ENCODE measurements around the gene FIGLA. TPM values are rescaled to one million over a fixed set of nuclear protein-coding genes. Genes with fewer than 3 reads are reported as not detected.

FIGLA gene
- total RNA-seq, 4 donors from 2014 or later, result not detected

GRCh38 chr2:70748002-70748784 is 42.2 kb downstream of the FIGLA start:
- Histone ChIP-seq H3K9me3 (no peaks in the 10 kb centered on the region), H3K36me3 (no peaks in the 10 kb centered on the region), H3K27ac (no peak overlapping the region), H3K27me3 (no peaks in the 10 kb centered on the region), H3K4me1 (no peaks in the 10 kb centered on the region), H3K4me3 (no peak overlapping the region)
- TF ChIP-seq, protein P1, sequence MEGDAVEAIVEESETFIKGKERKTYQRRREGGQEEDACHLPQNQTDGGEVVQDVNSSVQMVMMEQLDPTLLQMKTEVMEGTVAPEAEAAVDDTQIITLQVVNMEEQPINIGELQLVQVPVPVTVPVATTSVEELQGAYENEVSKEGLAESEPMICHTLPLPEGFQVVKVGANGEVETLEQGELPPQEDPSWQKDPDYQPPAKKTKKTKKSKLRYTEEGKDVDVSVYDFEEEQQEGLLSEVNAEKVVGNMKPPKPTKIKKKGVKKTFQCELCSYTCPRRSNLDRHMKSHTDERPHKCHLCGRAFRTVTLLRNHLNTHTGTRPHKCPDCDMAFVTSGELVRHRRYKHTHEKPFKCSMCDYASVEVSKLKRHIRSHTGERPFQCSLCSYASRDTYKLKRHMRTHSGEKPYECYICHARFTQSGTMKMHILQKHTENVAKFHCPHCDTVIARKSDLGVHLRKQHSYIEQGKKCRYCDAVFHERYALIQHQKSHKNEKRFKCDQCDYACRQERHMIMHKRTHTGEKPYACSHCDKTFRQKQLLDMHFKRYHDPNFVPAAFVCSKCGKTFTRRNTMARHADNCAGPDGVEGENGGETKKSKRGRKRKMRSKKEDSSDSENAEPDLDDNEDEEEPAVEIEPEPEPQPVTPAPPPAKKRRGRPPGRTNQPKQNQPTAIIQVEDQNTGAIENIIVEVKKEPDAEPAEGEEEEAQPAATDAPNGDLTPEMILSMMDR (IDR thresholded peaks at IDR 0.05), result no peak
- TF ChIP-seq POLR2A (IDR thresholded peaks at IDR 0.05), result no peak
- DNase-seq, result no peak
- intact Hi-C loops (cut with DNase I; ENCODE audit: low total_unique reads), result no loop called here

DNA sequence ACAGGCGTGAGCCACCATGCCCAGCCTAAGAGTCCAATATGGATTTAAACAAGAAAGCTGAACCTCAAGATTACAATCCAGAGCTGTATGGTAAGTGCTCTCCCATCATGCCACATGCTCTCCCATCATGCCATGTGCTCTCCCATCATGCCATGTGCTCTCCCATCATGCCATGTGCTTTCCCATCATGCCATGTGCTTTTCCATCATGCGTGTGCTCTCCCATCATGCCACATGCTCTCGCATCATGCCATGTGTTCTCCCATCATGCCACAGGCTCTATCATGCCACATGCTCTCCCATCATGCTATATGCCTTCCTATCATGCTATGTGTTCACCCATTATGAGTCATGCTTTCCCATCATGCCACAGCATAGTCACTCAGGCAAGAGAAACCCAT is 43.2 kb downstream of the FIGLA start:
- Histone ChIP-seq H3K4me1 (no peaks in the 10 kb centered on the region), H3K9me3 (no peaks in the 10 kb centered on the region), H3K4me3 (no peak overlapping the region), H3K27ac (no peak overlapping the region), H3K27me3 (no peaks in the 10 kb centered on the region), H3K36me3 (no peaks in the 10 kb centered on the region)
- intact Hi-C loops (cut with DNase I; ENCODE audit: low total_unique reads), result no loop called here
- TF ChIP-seq, protein P1 (IDR thresholded peaks at IDR 0.05), result no peak
- no peak for TF ChIP-seq POLR2A (IDR thresholded peaks at IDR 0.05)
- no peak for DNase-seq

DNA sequence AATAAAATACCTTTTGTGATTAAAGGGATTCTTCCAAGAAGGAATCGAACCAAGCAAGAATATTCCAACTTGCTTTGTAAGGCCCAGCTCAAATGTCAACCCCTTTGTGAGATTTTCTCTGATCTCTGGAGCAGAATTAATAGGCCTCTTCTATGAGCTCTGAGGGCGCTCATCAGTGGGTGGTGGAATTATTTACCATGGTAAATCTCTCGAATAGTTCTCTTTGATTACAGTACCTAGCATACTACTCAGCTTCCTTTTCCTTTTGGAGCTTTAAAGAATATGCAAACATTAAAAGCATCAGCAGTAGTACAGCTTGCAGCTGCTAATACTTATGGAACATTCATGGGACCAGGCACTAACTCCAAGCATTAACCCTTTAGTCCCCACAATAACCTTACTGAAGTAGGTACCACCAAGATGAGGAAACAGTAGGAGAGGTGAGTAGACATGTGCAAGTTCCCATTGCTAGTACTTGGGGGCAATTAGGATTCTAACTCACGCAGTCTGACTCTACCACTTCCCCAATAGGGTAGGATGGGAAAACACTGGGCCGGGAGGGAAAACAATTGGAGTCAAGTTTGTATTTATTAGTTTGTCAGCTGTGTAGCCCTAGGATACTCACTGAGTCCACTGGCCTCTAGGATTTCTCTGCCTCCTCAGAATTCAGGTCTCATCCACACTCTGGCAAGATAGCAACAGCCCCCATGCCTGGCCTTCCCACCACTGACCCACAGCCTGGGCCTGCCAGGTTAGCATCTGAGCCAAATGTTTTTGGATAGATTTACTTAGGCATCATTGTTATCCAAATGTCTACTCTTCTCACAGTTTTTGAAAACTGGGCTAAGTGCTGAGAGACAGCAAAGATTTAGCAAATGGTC is 44.1 kb downstream of the FIGLA start:
- Histone ChIP-seq H3K36me3 (no peaks in the 10 kb centered on the region), H3K4me1 (no peaks in the 10 kb centered on the region), H3K9me3 (no peaks in the 10 kb centered on the region), H3K27ac (no peak overlapping the region), H3K27me3 (no peaks in the 10 kb centered on the region), H3K4me3 (no peak overlapping the region)
- intact Hi-C loops (cut with DNase I; ENCODE audit: low total_unique reads), result no loop called here
- no peak for DNase-seq
- TF ChIP-seq, protein P1 (IDR thresholded peaks at IDR 0.05), result no peak
- no peak for TF ChIP-seq POLR2A (IDR thresholded peaks at IDR 0.05)

DNA sequence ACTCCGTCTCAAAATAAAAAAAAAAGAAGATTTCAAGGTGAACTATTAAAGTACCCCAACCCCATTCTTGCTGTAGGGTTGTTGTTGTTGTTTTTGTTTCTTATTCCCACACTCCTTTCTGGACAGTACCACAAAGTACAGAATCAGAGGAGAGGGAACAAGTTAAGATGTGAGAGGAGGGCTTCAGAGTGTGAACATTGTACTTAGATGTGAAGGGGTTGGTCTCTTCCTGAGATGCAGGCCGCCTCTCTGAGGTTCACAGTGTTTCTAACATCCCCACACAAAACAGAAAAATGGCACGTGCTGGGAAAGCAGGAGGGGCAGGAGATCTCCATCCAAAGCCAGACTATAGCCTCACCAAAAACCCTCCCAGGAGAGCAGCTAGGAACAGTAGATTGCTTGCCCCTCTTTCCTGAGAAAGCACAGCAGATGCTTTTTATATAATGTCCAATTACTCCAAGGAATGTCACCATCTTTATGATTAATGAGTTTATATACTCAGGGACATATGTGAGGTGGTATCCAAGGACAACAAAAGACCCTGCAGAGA is 45.1 kb downstream of the FIGLA start:
- intact Hi-C loops (cut with DNase I; ENCODE audit: low total_unique reads), result no loop called here
- no peak for TF ChIP-seq POLR2A (IDR thresholded peaks at IDR 0.05)
- TF ChIP-seq, protein P1 (IDR thresholded peaks at IDR 0.05), result no peak
- Histone ChIP-seq H3K9me3 (no peaks in the 10 kb centered on the region), H3K4me3 (no peak overlapping the region), H3K36me3 (no peaks in the 10 kb centered on the region), H3K27me3 (no peaks in the 10 kb centered on the region), H3K4me1 (no peaks in the 10 kb centered on the region), H3K27ac (no peak overlapping the region)
- DNase-seq, result no peak

- intact Hi-C loops (cut with DNase I; ENCODE audit: low total_unique reads), result no loop called here
- no peak overlapping the region for H3K4me3 ChIP-seq
- no peaks in the 10 kb centered on the region for H3K4me1 ChIP-seq
- DNase-seq, result no peak
- no peaks in the 10 kb centered on the region for H3K27me3 ChIP-seq
- H3K9me3 ChIP-seq, result no peaks in the 10 kb centered on the region
- no peaks in the 10 kb centered on the region for H3K36me3 ChIP-seq
- no peak overlapping the region for H3K27ac ChIP-seq
- no peak for TF ChIP-seq POLR2A (IDR thresholded peaks at IDR 0.05)
- TF ChIP-seq, protein P1 (IDR thresholded peaks at IDR 0.05), result no peak
Measured at GRCh38 chr2:70744397-70744796, 46.0 kb downstream of the FIGLA start.
